Suprapubic skin (tissue), 4 donors: Measurements from ENCODE around the gene CCDC180.

ENCODE experiments used
- EP300 ChIP-seq: sonication (generic); formaldehyde crosslinking; IDR thresholded peaks from one replicate; pipeline ENCODE4 v1.6.1; 2017; ENCODE audit warnings: antibody characterized with exemption
- POLR2A ChIP-seq, 2 donors: fragments of 450-650 bp; IDR thresholded peaks; one replicate each; pipeline ENCODE4 v1.6.1; 2017; ENCODE audit warnings: antibody characterized with exemption in 2 of 2, mild to moderate bottlenecking in 2 of 2, moderate library complexity in 2 of 2
- POLR2AphosphoS5 ChIP-seq, 3 donors: sonication (generic); formaldehyde crosslinking; IDR thresholded peaks; one replicate each; pipeline ENCODE4 v1.6.1; 2017; ENCODE audit warnings: antibody characterized with exemption in 3 of 3
- TF ChIP-seq, protein P1 (sequence below), 2 donors: fragments of 200-600 bp in 1 of 2; fragments of 450-650 bp in 1 of 2; sonication (generic) in 1 of 2; IDR thresholded peaks; one replicate each; pipeline ENCODE4 v1.5.1; 2016 to 2019; ENCODE audit warnings: antibody characterized with exemption in 2 of 2, mild to moderate bottlenecking in 1 of 2, moderate library complexity in 1 of 2

DNA sequence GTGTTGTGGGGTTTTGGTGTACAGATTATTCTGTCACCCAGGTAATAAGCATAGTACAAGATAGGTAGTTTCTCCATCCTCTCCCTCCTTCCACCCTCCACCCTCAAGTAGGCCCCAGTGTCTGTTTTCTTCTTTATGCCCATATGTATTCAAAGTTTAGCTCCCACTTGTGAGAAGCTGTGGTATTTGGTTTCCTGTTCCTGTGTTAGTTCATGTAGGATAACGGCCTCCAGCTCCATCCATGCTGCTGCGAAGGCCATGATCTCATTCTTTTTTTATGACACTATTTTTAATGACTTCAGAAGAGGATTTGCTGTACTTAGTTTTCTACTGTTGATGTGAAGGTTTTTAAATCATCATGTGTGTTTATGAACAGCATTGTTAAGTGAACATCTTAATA lies 11.9 kb downstream of the CCDC180 start:
- TF ChIP-seq, protein P1, sequence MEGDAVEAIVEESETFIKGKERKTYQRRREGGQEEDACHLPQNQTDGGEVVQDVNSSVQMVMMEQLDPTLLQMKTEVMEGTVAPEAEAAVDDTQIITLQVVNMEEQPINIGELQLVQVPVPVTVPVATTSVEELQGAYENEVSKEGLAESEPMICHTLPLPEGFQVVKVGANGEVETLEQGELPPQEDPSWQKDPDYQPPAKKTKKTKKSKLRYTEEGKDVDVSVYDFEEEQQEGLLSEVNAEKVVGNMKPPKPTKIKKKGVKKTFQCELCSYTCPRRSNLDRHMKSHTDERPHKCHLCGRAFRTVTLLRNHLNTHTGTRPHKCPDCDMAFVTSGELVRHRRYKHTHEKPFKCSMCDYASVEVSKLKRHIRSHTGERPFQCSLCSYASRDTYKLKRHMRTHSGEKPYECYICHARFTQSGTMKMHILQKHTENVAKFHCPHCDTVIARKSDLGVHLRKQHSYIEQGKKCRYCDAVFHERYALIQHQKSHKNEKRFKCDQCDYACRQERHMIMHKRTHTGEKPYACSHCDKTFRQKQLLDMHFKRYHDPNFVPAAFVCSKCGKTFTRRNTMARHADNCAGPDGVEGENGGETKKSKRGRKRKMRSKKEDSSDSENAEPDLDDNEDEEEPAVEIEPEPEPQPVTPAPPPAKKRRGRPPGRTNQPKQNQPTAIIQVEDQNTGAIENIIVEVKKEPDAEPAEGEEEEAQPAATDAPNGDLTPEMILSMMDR (IDR thresholded peaks at IDR 0.05), result no peak
- TF ChIP-seq POLR2A (IDR thresholded peaks at IDR 0.05) (no peak), POLR2AphosphoS5 (IDR thresholded peaks at IDR 0.05) (no peak), EP300 (no peak)
